CD4-positive, alpha-beta T cell treated with Interleukin-6 for 4 hours (primary cell): ENCODE data around the gene CACNA2D3.

Experiments
- DNase-seq: peaks from one replicate; pipeline ENCODE4 v3.0.0-alpha.2; 2020; ENCODE audit warnings: mixed read lengths

The CACNA2D3 gene

DNA sequence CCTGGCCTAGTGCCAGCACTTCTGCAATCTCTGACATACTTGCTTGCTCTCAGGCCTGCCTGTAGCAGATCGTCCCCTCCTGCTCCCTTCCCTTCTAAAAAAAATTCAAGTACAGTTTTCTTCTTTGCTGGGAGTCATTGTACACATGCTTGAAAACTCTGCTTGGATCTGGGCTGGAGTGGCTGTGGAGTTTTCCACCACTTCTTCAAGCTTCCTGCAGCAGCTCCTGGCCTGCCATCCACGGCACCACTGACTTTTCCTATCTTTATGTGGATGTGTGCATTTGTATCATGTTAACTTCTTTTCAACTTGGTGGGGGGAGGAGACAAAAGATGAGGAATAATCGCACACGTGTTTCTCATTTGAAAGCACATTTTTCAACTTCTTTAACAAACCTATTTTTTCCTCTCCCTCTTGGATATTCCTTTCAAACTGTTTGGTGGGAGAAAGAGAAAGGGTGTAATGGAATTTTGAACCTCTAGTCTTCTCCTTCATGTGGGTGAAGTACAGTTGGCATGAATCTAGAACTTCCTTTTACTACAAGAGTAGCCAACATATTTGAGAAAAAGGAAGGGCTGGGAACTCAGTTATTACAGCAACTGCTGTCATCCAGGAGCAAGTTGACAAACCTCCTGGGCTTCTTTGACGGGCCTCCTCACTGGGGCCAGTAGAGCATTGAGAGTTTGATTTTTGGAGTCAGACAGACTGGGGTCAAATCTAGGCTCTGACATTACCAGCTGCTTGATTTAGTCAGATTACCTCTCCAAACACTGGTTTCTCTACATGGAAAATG, 866.7 kb downstream of the CACNA2D3 start:
- DNase-seq = no peak

DNA sequence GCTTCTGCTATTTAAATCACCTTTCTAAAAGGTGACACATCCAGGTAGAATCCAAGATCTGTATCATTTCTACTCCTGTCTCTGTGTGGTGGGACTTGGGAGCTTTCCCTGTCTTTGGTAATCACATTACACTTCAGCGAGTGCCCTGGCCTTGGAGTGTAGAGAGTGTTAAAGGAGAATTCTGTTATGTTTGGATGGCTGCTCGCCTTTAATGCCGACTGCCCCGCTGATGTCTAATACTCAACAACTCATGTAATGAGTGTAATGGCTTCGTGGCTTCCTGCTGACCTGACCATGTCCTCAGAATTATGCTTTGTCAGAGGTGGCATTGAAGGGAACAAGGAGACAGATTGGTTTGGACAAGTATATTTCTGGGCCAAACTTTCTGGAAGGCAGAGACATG, 871.8 kb downstream of the CACNA2D3 start:
- DNase-seq = no peak

DNA sequence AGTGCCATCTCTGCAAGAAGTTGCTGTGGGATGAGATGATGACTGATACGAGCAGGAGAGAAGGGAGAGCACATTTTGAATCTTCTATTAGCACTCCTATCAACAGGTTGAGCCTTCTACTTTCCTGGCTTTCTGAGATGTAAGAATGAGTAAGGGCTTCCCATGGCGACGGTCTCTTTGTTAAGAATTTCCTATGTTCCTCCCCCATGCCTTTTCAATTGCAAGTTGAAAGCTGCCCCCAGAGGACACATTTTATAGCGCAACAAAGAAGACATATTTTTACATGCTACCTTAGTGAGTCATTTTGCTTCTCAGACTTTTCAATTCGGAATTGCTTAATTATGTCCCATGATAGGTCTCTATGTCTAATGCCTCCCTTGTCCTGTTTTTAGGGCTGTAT, 876.8 kb downstream of the CACNA2D3 start:
- no peak for DNase-seq

DNA sequence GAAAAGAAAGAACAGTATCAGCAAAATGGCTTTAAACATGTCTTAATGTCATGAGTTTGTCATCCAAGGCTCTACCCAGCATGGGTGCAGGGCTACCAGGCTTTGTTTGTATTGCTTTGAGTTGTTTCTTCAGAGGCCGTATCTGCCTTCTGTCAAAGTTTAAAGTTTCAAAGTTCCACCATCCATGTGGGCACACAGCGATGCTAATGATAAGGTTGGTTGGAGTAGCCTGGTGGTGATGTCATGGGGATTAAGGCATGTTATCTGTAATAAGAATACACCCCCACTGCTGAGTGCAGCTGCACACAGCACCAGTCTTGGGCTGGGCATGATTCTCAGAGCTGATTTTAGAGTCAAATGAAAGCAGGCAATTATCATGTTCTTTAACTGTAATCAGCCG, 877.5 kb downstream of the CACNA2D3 start:
- no peak for DNase-seq

DNA sequence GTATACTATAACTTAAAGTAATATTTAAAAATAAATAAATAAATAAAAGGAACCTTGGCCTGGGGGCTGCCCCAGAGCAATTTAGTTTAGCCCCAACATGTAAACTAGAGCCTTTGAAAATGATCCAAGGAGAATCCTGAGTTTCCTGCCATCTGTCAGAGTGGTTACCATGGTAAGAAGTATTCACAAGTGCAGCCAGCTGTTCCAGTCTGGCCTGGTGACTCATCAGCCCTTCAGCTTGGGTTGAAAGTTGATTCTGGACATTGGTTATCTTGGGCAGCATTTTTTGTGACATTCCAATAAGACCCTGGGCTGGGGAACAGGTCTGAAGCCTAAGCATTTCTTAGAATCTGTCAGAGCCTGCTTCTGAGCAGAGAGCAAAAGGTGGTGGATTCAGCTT, 878.2 kb downstream of the CACNA2D3 start:
- DNase-seq = no peak

DNA sequence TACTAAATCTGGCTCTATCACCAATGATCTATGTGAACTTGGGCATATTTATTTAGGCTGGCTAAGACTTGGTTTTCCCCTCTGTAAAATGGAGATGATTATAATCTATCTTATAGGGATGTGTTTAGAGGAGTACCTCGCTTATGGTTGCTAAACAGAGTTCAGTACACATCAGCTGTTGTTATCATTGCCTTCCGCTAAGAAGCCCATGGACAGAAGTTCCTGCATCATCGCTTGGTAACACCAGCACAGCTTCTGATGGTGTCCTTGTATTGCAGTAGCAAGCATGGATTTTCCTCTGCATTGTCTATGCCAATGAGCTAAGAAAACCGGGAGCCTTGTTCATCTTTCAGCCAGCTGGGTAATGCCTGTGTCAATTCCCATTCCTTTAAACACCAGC, 878.6 kb downstream of the CACNA2D3 start:
- DNase-seq = no peak

DNA sequence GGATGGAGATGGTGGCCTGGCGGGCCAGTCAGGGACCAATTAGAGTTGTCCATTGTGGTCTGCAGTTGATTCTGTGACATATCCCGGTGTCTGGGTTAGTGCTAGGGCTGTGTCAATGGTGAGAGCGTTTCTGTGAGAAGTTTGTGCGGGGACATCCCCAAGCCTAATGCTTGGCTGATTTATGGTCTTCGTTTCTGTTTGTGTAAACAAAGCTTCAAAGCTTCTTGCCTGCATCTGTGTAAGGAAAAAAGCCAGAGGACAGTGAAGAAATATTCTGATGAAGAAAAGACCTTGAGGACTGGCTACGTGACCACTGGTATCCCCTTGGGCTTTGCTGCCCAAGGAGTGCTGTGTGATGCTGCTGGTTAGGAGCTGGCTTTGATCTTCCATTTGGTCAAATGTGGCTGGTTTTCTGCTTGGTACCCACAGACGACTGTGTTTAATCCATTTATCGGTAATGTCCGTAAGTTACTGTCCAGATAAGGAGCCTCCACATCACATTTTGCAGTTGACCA, 880.1 kb downstream of the CACNA2D3 start:
- DNase-seq = no peak

DNA sequence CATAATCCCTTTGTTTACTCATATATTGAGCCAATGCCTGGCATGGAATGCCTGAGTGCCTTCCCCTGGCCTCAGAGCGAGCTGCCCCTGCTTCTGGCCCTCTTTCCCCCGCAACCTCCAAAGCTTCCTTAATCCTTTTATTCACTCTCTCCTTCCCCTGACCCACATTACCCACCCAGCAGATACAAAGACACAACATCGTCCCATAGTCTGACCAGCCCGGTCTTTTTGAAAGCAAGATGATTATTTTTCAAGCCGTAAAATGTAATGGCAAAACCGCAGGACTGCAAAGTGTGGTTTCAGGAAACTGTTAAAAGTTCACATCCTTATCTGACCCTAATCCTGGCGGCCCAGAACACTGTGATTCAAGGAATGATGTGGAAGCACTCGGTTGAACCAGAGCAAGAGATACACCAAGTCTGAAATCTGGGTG, 883.9 kb downstream of the CACNA2D3 start:
- DNase-seq = no peak

DNA sequence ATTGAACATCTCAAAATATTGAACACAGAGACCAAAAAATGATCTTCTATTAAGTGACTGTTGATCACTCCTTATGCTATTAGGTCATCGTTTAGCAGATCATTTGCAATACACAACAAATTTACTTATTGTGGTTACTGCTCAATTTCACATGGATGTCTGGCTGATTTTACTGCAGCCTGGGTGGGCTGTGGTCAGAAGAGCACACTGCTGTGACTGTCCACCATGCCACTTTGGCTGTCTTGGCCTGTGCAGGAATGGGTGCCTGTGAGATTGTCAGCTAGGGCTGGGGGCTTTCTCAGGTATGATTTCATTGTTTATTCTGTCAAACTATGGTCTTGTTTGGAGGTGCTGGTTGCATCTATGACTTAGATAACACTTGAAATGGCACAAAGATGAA, 885.6 kb downstream of the CACNA2D3 start:
- no peak for DNase-seq

DNA sequence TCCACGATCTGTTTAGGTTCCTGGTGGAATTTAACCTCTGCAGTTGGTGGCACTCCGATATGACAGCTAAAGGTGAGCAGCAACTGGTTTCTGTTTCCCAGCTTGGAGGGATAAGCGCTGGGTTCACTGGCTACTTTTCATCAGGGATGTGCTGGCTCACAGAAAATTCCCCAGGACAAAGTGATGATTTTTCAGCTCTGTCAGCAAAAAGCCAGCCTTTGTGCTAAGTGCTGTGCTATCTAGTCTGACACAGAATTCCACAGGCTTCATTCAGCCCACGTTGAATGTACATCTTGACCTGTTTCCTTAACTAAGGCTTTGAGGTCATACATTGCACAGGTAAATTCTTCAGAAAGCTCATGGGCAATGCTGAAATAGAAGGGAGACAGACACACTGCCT, 887.0 kb downstream of the CACNA2D3 start:
- DNase-seq = no peak

DNA sequence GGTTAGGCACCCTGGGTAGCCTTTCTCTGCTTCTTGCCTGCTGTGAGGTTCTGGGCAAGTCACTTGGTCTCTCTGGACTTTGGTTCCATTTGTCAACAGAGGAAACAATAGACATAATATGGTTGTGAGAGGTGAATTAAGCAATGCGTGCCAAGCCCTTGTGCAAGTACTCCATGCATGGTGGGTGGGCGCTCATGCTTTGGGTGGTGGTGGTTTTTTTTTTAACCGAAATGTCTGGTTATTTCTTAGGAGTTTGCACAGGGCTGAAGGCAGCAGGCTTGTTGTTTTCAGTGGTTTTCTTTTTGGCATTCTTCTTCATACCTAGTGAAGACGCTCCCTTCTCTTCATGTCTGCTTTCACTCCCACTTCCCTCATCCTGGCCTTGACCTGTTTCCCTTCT, 889.7 kb downstream of the CACNA2D3 start:
- no peak for DNase-seq

DNA sequence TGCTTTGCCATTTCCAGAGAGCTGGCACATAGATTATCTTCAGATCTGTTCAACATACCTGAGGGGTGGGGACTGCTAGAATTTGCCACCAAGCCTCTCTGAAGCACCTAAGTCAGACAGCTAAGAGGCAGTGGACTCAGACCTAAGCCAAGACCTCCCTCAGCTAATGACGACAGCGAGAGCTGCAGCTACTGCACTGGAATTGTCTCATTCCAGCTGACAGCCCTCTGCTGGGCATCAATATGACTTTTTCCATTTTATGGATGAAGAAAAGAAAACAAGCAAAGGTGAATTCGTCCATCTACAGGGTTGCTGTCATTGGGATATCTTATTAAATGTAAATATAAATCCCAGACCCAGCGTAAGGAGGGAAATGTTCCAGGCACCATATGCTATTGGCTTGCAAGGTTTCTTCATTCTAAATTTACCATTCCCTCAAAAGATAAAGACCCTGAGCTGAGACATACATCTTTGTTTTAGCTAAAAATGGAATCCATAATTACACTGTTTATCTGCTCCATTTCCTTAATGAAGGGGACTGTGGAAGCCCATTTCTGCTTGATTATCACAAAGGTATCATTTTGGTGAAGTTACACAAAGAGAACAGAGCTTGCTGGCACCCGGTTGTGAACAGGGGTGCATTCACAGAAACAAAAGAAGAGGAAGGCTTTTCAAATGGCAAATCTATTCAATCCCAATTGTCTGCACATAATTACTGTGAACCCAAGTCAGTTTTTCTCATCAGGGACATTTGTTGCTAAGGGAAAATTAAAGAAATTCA, 891.0 kb downstream of the CACNA2D3 start:
- DNase-seq = no peak

DNA sequence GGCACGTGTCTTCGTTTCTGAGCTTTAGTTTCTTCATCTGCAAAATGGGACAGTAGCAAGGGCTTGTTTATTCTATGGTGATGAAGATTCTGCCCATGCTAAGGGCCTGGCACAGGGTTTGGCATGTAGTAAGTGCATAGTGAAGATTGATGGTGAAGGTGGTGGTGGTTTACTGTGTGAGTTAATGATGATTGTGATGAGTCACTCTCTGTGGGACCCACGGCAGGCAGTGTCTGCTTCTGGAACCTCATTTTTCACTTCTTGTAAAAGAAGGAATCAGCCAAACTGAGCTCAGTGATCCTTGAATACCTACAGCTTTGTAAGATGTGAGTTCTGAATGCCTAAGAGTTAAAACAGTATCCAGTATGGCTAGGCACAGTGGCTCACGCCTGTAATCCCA, 891.7 kb downstream of the CACNA2D3 start:
- no peak for DNase-seq

DNA sequence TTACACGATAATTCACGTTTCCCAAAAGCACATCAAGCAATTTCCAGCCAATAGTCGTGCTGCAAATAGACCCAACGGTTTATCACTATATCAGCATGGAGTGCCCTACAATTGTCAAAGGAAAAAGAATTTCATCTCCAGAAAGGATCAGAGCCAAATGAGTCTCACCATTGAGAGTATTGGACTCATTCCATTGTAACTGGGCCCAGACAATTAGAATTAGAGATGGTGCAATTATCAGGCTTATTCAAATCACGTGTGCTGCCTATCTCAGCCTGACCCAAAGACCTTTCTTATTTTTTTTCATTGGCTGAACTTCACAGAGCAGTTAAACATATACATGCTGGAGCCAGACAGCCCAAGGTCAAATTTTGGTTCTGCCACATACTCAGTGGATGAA, 892.6 kb downstream of the CACNA2D3 start:
- DNase-seq = no peak

DNA sequence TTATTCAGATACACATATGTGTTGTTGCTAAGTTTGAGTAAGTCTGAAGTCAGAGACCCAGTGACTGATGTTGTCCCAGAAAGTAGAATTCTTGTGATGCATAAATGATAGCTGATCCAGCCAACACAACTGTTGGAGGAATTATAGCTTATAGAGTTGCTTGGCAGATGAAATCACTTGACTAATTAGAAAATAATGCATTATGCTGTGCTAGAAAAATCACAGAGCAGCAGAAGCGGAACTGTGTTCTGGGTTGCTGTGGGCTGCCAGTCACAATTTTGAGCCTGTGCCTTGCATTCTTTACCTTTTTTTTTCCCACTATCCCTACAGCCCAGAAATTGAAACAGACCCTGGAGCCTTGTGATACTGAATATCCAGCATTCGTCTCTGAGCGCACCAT, 895.5 kb downstream of the CACNA2D3 start:
- no peak for DNase-seq

DNA sequence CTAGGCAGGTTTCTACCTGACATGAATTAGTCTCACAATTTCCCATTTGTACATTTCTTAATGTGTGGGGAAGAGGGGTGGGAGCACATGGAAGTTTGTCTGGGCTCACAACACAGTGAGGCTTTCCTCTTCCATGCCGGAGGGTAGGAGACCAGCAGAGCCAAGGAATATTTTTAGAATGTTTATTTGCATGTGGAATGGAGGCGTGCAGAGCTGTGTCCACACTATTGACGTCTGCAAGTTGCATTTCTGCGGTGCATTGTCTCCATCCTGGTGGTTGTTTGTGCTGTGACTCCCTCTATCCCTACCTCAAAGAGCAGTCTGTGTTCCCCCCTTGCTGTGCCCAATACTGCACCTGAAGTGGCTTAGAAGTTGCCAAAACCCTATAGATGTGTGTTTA, 908.6 kb downstream of the CACNA2D3 start:
- DNase-seq = no peak

DNA sequence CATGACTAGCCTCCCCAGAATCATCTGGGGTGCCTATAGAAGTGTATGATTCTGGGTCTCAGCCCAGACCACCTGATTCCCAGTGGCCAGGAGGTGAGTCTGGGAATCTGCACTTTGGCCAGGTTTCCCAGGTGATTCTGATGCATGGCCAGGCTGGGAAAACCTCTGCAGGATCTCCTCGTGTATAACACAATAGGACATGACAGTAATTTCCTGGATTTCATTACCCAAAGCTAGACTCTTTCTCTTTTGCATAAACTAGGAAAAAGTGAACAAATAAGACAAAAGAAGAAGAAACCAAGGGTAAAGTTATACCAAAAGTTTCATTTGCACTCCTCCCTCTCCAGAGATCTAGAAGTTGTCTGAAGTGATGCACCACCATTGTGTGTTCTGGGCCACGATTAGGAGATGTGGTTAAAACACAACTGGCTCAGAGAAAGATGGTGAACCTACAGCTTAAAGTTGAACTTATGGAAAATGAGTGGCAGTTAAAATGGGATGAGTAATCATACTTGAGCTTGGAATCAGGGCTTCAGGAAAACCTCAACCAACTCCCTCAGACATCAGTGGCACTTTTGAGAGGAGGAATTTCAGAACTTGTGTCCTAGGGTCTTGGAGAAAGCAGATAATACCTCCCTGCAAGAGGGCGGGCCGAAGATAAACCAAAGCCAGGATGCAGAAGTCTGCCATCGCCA, 914.7 kb downstream of the CACNA2D3 start:
- no peak for DNase-seq

DNA sequence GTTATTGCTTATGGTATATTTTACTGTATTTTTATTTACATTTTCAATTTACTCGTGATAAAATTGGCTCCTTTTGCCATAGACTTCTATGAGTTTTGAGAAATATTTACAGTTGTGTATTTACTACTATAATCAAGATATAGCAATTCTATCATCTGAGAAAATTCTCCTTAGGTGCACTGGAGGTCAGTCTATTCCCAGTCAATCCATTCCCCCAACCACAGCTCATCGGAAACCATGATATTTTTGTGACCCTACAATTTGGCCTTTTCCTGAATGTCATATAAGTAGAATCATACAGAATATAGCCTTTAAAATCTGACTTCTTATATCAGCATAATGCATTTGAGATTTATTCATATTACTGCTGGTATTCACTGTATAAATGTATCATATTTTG, 920.2 kb downstream of the CACNA2D3 start:
- DNase-seq = no peak

DNA sequence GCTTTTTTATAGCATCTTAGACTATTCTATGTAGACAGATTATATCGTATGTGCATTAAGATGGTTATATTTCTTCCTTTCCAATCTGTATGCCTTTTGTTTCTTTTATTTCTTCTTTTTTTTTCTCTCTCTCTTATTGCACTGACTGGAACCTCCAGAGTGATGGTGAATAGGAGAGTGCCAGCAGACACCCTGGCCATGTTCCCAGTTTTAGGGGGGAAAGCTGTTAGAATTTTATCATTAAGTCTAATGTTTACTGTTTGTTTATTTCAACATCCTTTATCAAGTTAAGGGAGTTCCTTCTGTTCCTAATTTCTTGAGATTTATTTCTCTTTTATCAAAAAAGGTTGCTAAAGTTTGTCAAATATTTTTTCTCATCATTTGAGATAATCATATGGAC, 922.1 kb downstream of the CACNA2D3 start:
- DNase-seq = no peak

DNA sequence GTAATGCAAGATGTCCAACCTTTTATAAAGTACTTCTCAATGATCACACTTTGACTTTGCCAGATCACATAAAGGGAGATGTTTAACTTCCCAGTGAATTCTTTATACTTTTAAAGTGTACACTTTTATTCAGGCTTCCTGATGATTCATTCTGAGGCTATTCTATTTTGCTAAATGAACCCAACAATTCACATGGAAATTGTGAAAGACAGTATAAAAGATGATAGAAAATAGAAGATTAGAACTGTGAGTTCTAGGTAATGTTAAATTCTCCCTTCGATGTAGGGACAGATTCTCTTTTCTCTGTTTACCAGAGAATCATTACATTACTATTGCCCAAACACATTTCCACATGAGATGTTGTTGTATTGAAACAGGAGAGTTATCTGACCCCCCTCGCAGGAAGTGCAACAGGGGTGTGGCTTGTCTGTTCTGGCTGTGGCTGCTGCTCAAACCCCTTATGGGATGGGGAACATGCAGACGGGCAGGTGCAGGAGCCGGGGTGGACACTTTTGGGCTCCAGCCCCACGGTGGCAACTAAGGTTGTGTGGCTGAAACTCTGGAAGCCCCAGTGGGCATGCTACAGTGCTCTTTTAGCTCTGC, 936.8 kb downstream of the CACNA2D3 start:
- DNase-seq = no peak

DNA sequence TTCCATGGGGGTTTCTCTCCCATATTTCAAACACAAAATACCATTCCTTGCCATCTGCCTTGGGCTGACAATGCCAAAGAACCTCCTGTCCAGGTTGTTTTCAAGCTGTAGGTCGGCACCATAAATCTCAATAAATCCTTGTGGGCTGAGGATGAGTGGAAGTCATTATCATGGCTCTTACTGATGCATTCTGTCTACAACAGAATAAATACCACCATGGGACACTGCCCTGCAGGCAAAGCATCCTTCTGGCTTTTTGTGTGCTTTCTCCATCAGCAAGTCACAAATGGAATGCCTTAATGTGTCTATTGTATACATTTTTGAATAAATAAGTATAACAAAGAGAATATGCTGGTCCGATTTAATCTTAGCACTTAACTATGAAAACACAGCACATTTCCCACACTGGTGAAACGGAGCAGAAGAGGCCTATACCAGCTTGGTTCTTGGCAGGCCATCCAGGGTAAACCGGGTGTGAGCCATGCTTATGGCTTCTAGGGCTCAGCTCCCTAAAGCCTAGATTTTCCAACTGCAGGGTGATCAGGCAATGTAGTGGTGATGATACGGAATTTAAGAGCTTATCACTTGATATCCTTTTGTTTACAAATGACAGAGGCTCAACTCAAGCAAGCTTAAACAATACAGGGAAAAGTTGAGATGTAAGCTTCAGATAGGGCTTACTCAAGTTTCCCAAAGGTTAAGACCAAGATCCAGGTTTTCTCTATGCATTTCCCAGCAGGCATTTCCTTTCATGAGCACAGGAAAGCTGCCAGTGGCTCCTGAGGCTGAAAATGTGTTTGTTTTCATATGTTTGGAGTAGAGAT, 938.8 kb downstream of the CACNA2D3 start:
- no peak for DNase-seq

DNA sequence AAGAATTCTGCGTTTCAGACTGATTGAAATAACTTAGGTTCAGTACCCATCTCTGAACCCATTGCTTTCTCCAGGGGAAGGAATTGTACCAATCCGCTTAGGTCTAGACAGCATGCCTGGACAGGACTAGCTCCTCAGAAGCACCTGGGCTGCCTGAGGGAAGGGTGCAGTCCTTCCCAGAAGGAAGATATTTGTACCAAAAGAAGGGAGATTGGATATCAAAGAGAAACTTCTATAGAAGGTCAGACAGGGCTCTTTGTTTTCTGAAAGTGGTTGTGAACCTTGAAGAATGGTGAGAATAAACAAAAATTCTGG, 939.3 kb downstream of the CACNA2D3 start:
- DNase-seq = no peak
